Skeletal muscle satellite cell (primary cell): ENCODE measurements around the gene AVPR2.

ENCODE experiments used
- H3K27me3 ChIP-seq: 2 replicates; pipeline ENCODE4 v1.7.0; 2013; ENCODE audit warnings: low read length; ENCODE audit not compliant: control insufficient read depth, insufficient read depth
- H3K36me3 ChIP-seq: 2 replicates; pipeline ENCODE4 v1.7.0; 2013; ENCODE audit warnings: mild to moderate bottlenecking, control low read depth, low read length; ENCODE audit not compliant: insufficient read depth
- H3K4me1 ChIP-seq: 2 replicates; pipeline ENCODE4 v1.7.0; 2013; ENCODE audit warnings: low read length; ENCODE audit not compliant: control insufficient read depth, insufficient read depth
- H3K4me2 ChIP-seq: 2 replicates; pipeline ENCODE4 v1.7.0; 2013; ENCODE audit warnings: mild to moderate bottlenecking, low read length
- H3K4me3 ChIP-seq: 2 replicates; pipeline ENCODE4 v1.7.0; 2013; ENCODE audit warnings: low read length
- H3K9ac ChIP-seq: 2 replicates; pipeline ENCODE4 v1.7.0; 2013; ENCODE audit warnings: mild to moderate bottlenecking, low read depth, low read length, moderate library complexity
- H3K9me3 ChIP-seq: replicated peaks from 2 replicates; pipeline ENCODE4 v1.7.0; 2013; ENCODE audit warnings: mild to moderate bottlenecking, control low read depth, low read length

Gene AVPR2

GRCh38 chrX:153881281-153881680, 23.2 kb upstream of the AVPR2 start:
- H3K27me3 ChIP-seq = peaks cover 66% of the 10 kb centered on the region
- H3K9ac ChIP-seq = no peak overlapping the region
- no peak overlapping the region for H3K4me2 ChIP-seq
- no peaks in the 10 kb centered on the region for H3K4me1 ChIP-seq
- H3K9me3 ChIP-seq = no peaks in the 10 kb centered on the region
- no peaks in the 10 kb centered on the region for H3K36me3 ChIP-seq
- no peak overlapping the region for H3K4me3 ChIP-seq

DNA sequence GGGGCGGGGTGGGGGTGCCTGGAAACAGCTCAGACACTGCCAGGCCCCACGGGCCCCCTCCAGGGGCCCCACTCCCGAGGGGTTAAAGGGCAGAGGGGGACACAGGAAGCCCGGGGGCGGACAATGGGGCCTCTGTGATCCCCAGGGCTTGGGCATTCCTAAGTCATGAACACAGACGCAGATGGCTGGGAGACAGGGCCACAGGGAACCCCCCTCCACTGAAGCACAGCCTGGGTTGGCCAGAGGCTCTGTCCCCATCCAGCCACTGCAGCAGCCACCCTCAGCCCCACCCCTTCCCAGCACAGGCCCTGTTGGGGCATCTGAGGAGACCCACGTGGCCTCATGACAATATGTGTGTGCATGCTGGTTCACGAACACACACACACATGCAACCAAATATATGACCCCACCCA, 22.4 kb upstream of the AVPR2 start:
- H3K4me2 ChIP-seq = no peak overlapping the region
- H3K4me3 ChIP-seq = no peak overlapping the region
- peaks cover 74% of the 10 kb centered on the region for H3K27me3 ChIP-seq
- no peak overlapping the region for H3K9ac ChIP-seq
- no peaks in the 10 kb centered on the region for H3K4me1 ChIP-seq
- H3K36me3 ChIP-seq = no peaks in the 10 kb centered on the region
- H3K9me3 ChIP-seq = no peaks in the 10 kb centered on the region

- Histone ChIP-seq H3K27me3 (peaks cover 79% of the 10 kb centered on the region), H3K4me1 (no peaks in the 10 kb centered on the region), H3K4me2 (no peak overlapping the region), H3K36me3 (no peaks in the 10 kb centered on the region), H3K9me3 (no peaks in the 10 kb centered on the region), H3K4me3 (no peak overlapping the region), H3K9ac (no peak overlapping the region)
Observed at GRCh38 chrX:153882557-153882956, 21.9 kb upstream of the AVPR2 start.

DNA sequence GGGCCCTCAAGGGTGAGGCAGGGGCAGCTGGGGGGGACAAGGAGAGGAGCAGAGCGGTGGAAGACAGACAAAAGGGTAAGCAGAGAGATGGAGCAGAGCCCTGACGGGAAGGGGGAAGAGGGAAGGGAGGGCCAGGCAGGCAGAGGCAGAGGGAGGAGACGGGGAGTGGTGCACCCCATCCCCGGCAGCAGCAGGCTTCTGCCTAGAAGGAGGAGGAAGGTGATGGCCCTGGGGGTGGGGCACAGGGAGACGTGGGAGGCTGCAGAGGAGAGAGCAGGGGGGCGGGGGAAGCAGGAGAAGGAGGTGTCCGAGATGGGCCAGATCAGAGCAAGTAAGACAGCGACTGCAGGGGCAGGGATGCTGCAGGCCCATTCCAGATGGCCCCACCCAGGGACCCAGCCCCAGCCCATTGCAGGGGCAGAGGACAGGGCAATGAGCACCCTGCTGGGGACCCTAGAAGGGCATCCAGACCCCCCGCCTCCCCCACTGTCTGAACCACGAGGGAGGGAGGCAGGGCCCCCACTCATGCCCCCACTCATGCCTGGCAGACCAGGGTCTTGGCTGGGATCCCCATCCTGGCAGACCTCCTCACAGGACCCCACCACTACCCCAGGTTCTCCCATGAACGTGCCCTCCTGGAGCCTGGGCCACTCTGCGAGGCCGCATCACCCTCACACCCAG, 21.2 kb upstream of the AVPR2 start:
- H3K4me2 ChIP-seq = no peak overlapping the region
- no peak overlapping the region for H3K4me3 ChIP-seq
- H3K27me3 ChIP-seq = peaks cover 81% of the 10 kb centered on the region
- no peak overlapping the region for H3K9ac ChIP-seq
- no peaks in the 10 kb centered on the region for H3K9me3 ChIP-seq
- no peaks in the 10 kb centered on the region for H3K36me3 ChIP-seq
- H3K4me1 ChIP-seq = no peaks in the 10 kb centered on the region

DNA sequence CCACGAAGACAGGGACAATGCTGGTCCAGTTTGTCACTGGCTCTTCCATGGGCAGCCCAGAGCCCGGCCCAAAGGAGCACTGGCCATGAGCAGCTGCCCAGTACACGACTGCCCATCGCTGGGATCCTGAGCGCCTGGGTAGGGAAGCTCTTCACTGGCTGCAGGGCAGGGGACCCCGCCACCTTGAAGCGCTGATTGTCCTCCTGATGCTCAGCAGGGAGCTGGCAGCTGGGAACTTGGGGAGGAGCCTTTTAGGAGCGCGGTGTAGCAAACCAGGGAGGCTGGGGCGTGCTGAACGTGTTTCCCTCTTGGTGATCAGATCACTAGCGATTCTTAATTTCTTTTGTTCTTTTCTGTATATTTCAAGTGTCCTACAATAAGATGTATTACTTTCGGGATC, 20.3 kb upstream of the AVPR2 start:
- H3K27me3 ChIP-seq = peaks cover 76% of the 10 kb centered on the region
- H3K4me1 ChIP-seq = no peaks in the 10 kb centered on the region

DNA sequence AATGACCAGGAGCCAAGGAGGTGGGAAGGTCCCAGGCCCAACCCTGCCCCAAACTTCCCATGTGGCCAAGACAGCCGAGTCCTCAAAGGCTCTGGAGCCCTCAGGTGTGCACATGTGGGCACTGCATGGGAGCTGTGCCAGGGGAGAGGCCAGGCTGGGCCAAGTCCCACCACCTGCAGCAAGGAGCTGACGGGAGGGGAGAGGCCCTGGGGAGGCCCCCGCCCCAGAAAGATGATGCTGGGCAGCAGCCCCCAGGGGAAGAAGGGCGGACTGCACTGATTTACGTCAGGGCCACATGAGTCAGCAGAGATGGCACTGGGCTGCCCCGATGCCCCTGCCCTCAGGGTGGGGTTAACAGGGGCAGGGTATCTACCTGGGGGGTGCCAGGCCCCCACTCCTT, 19.9 kb upstream of the AVPR2 start:
- H3K4me2 ChIP-seq = no peak overlapping the region
- no peaks in the 10 kb centered on the region for H3K4me1 ChIP-seq
- H3K27me3 ChIP-seq = peaks cover 72% of the 10 kb centered on the region
- no peak overlapping the region for H3K4me3 ChIP-seq
- no peak overlapping the region for H3K9ac ChIP-seq
- H3K9me3 ChIP-seq = no peaks in the 10 kb centered on the region
- H3K36me3 ChIP-seq = no peaks in the 10 kb centered on the region

More for the DNA sequence above, 20.3 kb upstream of the AVPR2 start:
- no peak overlapping the region for H3K4me2 ChIP-seq
- no peak overlapping the region for H3K9ac ChIP-seq
- H3K9me3 ChIP-seq = no peaks in the 10 kb centered on the region
- no peaks in the 10 kb centered on the region for H3K36me3 ChIP-seq
- H3K4me3 ChIP-seq = no peak overlapping the region

DNA sequence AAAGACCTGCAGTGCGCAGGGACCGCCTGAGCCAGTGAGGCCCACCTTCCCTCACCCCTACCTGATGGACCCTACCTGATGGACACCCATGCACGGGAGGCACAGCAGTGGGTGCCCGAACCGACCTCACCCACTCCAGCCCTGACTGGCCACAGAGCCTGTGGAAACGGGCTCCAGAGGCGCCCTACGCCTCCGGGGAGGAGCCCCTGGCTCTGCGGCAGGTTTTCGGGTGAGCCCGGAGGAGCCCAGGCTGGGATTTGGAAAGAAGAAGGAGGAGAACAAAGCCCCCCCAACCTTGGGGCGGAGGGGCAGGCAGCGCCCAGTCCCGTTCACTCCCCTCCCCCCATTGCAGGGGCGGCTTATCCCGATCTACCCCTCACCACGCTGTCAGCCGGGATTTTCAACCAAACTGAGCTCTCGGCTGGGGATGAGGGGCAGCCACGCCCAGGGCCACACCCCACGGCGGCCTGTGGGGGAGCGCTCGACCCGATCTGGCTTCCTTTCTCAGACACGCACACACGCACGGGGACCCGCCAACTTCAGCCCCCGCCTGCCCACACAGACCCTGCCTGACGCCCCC, 19.2 kb upstream of the AVPR2 start:
- Histone ChIP-seq H3K4me1 (no peaks in the 10 kb centered on the region), H3K27me3 (peaks cover 67% of the 10 kb centered on the region)

GRCh38 chrX:153885968-153886903, 18.2 kb upstream of the AVPR2 start, which contains the start of gene L1CAM:
L1CAM (minus strand) TSS chrX:153886173; CDS start chrX:153875836, 10,337 bp downstream.
- no peaks in the 10 kb centered on the region for H3K4me1 ChIP-seq
- no peak within 1 kb of the TSS for H3K4me2 ChIP-seq
- H3K4me3 ChIP-seq = no peak within 1 kb of the TSS
- H3K9me3 ChIP-seq = no peaks in the 10 kb centered on the region
- H3K36me3 ChIP-seq = no peaks in the 10 kb centered on the region
- peaks cover 63% of the 10 kb centered on the region for H3K27me3 ChIP-seq
- H3K9ac ChIP-seq = no peak within 1 kb of the TSS

More for the DNA sequence above, 19.2 kb upstream of the AVPR2 start:
- no peaks in the 10 kb centered on the region for H3K9me3 ChIP-seq
- no peak overlapping the region for H3K9ac ChIP-seq
- no peaks in the 10 kb centered on the region for H3K36me3 ChIP-seq
- H3K4me3 ChIP-seq = no peak overlapping the region
- no peak overlapping the region for H3K4me2 ChIP-seq

DNA sequence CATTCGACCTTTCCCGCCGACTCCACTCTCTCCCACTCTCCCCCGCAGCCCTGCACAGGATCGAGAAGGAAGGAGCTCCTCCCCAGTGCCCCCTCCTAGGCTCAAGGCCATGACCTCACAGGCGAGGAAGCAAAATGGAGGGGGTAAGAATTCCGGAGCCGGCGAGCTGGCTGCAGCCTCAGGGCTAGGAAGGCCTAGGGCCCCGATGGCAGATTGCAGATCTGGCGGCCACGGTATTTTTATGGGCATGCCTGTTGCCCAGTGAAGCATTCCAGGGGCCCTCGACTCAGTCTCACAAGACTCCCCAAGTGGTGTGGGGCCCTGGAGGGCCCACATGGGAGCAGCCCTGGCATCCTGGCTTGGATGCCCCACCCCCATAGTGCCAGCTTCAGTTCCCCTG, 17.6 kb upstream of the AVPR2 start:
- no peak overlapping the region for H3K9ac ChIP-seq
- no peaks in the 10 kb centered on the region for H3K4me1 ChIP-seq
- no peaks in the 10 kb centered on the region for H3K36me3 ChIP-seq
- H3K4me3 ChIP-seq = no peak overlapping the region
- no peaks in the 10 kb centered on the region for H3K9me3 ChIP-seq
- H3K27me3 ChIP-seq = peaks cover 57% of the 10 kb centered on the region
- no peak overlapping the region for H3K4me2 ChIP-seq

DNA sequence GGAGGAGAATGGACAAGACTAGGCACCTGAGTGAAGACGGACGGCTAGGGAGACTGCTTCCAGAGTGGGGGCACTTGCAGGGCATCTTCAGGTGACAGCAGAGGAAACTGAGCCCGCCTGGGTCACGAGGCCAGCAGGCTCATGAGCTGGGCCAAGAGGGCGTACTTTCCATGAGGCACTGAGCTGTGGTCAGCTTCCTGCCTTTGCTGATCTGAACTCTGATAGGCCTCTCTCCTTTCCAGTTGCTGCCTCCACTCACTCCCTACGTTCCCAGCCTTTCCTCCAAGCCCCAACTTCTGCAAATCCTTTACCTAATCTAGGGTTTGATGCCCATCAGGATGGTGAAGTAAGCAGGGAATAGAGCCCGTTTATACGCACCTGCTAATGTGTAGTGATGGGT, 17.1 kb upstream of the AVPR2 start:
- Histone ChIP-seq H3K4me1 (no peaks in the 10 kb centered on the region), H3K4me2 (no peak overlapping the region), H3K9ac (no peak overlapping the region), H3K4me3 (no peak overlapping the region), H3K36me3 (no peaks in the 10 kb centered on the region), H3K9me3 (no peaks in the 10 kb centered on the region), H3K27me3 (peaks cover 53% of the 10 kb centered on the region)

- H3K9me3 ChIP-seq = no peaks in the 10 kb centered on the region
- peaks cover 50% of the 10 kb centered on the region for H3K27me3 ChIP-seq
- no peaks in the 10 kb centered on the region for H3K4me1 ChIP-seq
Observed at GRCh38 chrX:153888344-153888743, 16.1 kb upstream of the AVPR2 start.

More at GRCh38 chrX:153888344-153888743, 16.1 kb upstream of the AVPR2 start:
- no peak overlapping the region for H3K9ac ChIP-seq
- H3K4me2 ChIP-seq = no peak overlapping the region
- H3K4me3 ChIP-seq = no peak overlapping the region
- H3K36me3 ChIP-seq = no peaks in the 10 kb centered on the region
